H1 (cell line): Measurements from ENCODE around the gene MCHR1. TPM values are rescaled to one million over a fixed set of nuclear protein-coding genes. Genes with fewer than 3 reads are reported as not detected.

Experiments used
- KDM1A ChIP-seq: fragments of 200-600, 300-600 bp; sonication (generic); IDR thresholded peaks from 2 replicates; pipeline ENCODE4 v1.7.1; 2016; ENCODE audit warnings: mild to moderate bottlenecking, low read length, borderline replicate concordance
- TEAD4 ChIP-seq: IDR thresholded peaks from 2 replicates; pipeline ENCODE4 v1.6.1; 2012; ENCODE audit warnings: low read depth, low read length, inconsistent platforms, mixed read lengths
- polyA plus RNA-seq, 7 experiments: library from polyadenylated mRNA; depleted of rRNA in 3 of 7; stranded (reverse) in 5 of 7; unstranded in 2 of 7; fragments of >200 nt in 5 of 7; fragments of 200-250 nt in 2 of 7; gene quantifications; 1 replicate in 5 of 7; 2 replicates in 1 of 7; 4 replicates in 1 of 7; pipeline versions ENCODE4 v1.2.1 to v1.2.3, GENCODE V29; 2011 to 2013; ENCODE audit warnings: missing spikeins in 2 of 7, mixed read lengths in 2 of 7
- total RNA-seq: library from RNA; stranded (reverse); fragmentation: NEBNext Ultra II Directional; extraction: Animal tissue kit (Norgen Biotek cat#: 25700); gene quantifications from 2 replicates; pipeline ENCODE4 v1.2.1, GENCODE V29; 2021

MCHR1 gene
- total and polyA plus RNA-seq, 2 of the 8 experiments (the other 6 are each of a cell fraction or from before 2014, with no cell fraction given), result 0.91 to 7.6 TPM

DNA sequence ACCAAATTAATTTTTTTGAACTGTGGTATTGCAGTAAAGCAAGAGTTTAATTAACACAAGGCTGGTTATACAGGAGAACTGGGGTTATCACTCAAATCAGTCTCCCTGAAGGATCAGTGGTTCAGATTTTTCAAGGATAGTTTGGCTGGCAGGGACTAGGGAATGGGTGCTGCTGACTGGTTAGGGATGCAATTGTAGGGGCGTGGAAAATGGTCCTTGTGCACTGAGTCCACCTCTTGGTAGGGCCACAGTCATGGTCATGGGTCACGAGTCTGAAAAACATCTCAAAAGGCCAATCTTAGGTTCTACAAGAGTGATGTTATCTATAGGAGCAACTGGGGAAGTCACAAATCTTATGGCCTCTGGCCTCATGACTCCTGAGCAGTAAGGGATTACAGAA is 27.9 kb downstream of the MCHR1 start (continued):
- no peak for TF ChIP-seq TEAD4
- TF ChIP-seq KDM1A, result no peak
